Activated CD4-positive, alpha-beta memory T cell treated with anti-CD3 and anti-CD28 coated beads, Interleukin-2, amount 10 ng/mL, durations not matched to agents 7 days and 5 days (primary cell): ENCODE results near the gene CHCHD6. TPM values are rescaled to one million over a fixed set of nuclear protein-coding genes. Genes with fewer than 3 reads are reported as not detected.

Source experiments
- CTCF ChIA-PET: fragments of 350-600 bp; sonication (Branson Sonifier 250); formaldehyde crosslinking; loops from one replicate; lab custom pipeline; 2021; ENCODE audit warnings: antibody characterized with exemption, inconsistent platforms; lab: Charles Lee
- POLR2A ChIA-PET: fragments of 350-600 bp; sonication (Branson Sonifier 250); formaldehyde crosslinking; loops from one replicate; lab custom pipeline; 2021; ENCODE audit warnings: antibody characterized with exemption; lab: Charles Lee
- DNase-seq: peaks from one replicate; pipeline ENCODE4 v3.0.0-alpha.2; 2020
- H3K27ac Mint-ChIP-seq: one replicate; pipeline ENCODE4 v1.8.0; 2021; ENCODE audit warnings: mild to moderate bottlenecking, mixed read lengths
- H3K27me3 Mint-ChIP-seq: one replicate; pipeline ENCODE4 v1.8.0; 2021; ENCODE audit warnings: mixed read lengths
- H3K36me3 Mint-ChIP-seq: one replicate; pipeline ENCODE4 v1.8.0; 2021; ENCODE audit warnings: low read depth, mixed read lengths
- H3K4me1 Mint-ChIP-seq: one replicate; pipeline ENCODE4 v1.8.0; 2021; ENCODE audit warnings: mixed read lengths
- H3K4me3 Mint-ChIP-seq: one replicate; pipeline ENCODE4 v1.8.0; 2021; ENCODE audit warnings: mild to moderate bottlenecking, mixed read lengths
- H3K9me3 Mint-ChIP-seq: one replicate; pipeline ENCODE4 v1.8.0; 2021; ENCODE audit warnings: mixed read lengths
- total RNA-seq, 2 experiments: library from RNA; stranded (reverse); gene quantifications; one replicate each; pipeline ENCODE4 v1.2.3, GENCODE V29; 2021

CHCHD6 gene
- total RNA-seq, 2 experiments from 2014 or later = 4.0 to 4.1 TPM

DNA sequence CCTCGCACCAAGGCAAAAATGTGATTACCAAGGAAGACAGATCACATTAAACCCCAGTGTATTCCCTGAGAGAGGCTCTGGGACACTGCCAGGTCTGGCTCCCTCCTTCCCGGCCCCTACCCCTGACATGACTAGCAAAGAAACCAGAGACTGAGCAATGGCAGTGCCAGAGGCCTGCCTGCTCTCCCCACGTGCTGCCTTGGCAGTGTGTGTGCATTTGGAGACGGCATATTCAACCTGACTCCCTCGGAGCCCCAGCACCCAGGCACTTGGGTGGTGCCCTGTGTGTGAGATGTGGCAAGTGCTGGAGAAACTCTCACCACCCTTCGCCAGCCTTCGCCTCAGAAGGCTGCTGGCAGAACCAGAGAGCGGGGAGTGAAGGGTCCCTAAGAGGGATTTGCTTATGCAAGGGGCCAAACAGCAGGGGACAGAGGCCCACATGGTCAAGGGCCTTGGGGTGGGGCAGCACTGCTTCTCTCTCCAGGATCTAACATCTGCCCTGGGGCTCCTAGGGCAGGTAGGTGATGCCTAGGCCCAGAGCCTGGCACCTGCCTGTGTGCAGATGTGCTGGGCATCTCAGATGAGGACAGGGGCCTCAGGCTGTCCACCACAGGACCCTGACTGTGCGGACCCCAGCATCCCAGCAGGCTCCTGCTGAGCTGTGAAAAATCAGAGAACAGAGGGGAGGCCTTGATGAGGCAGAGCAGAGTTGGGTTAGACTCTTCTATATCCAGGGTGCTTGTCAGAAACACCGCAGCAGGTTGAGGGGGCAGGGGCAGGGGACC, 255.3 kb downstream of the CHCHD6 start:
- CTCF ChIA-PET = no interaction called here
- H3K4me3 Mint-ChIP-seq = no peak overlapping the region
- no peak for DNase-seq
- H3K27ac Mint-ChIP-seq = no peak overlapping the region
- no peaks in the 10 kb centered on the region for H3K4me1 Mint-ChIP-seq
- POLR2A ChIA-PET = no interaction called here
- no peaks in the 10 kb centered on the region for H3K36me3 Mint-ChIP-seq
- H3K9me3 Mint-ChIP-seq = no peaks in the 10 kb centered on the region
- no peaks in the 10 kb centered on the region for H3K27me3 Mint-ChIP-seq

GRCh38 chr3:126959921-126960603, 256.0 kb downstream of the CHCHD6 start:
- Mint-ChIP-seq H3K27me3 (no peaks in the 10 kb centered on the region), H3K36me3 (no peaks in the 10 kb centered on the region), H3K4me3 (no peak overlapping the region), H3K27ac (no peak overlapping the region), H3K4me1 (no peaks in the 10 kb centered on the region), H3K9me3 (no peaks in the 10 kb centered on the region)
- CTCF ChIA-PET = no interaction called here
- POLR2A ChIA-PET = no interaction called here
- DNase-seq = no peak

DNA sequence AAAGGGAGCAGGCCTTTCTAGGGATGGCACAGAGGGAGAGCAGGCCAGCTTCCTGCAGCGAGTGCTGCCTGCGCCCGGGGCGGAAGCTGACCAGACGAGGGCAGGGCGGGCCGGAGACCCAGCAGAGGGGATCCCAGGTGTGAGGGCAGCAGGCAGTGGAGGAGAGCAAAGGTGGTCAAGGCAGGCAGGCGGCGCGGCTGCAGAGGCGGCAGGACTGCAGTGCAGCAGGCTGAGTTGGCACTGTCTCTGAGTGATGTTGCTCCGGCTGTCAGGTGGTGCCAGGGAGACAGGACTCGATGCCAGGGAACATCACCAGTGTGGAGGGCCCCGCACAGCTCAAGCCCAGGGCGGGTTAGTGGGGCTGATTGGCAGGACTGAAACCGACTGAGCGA, 256.6 kb downstream of the CHCHD6 start:
- H3K36me3 Mint-ChIP-seq = no peaks in the 10 kb centered on the region
- no peak for DNase-seq
- no peaks in the 10 kb centered on the region for H3K27me3 Mint-ChIP-seq
- no peak overlapping the region for H3K4me3 Mint-ChIP-seq
- H3K27ac Mint-ChIP-seq = no peak overlapping the region
- CTCF ChIA-PET = no interaction called here
- POLR2A ChIA-PET = no interaction called here
- H3K9me3 Mint-ChIP-seq = no peaks in the 10 kb centered on the region
- no peaks in the 10 kb centered on the region for H3K4me1 Mint-ChIP-seq

GRCh38 chr3:126961191-126961790, 257.3 kb downstream of the CHCHD6 start:
- no peak for DNase-seq
- H3K9me3 Mint-ChIP-seq = no peaks in the 10 kb centered on the region
- POLR2A ChIA-PET = no interaction called here
- no peak overlapping the region for H3K4me3 Mint-ChIP-seq
- H3K36me3 Mint-ChIP-seq = no peaks in the 10 kb centered on the region
- CTCF ChIA-PET = no interaction called here
- peaks cover 2% of the 10 kb centered on the region for H3K4me1 Mint-ChIP-seq
- no peaks in the 10 kb centered on the region for H3K27me3 Mint-ChIP-seq
- H3K27ac Mint-ChIP-seq = no peak overlapping the region

DNA sequence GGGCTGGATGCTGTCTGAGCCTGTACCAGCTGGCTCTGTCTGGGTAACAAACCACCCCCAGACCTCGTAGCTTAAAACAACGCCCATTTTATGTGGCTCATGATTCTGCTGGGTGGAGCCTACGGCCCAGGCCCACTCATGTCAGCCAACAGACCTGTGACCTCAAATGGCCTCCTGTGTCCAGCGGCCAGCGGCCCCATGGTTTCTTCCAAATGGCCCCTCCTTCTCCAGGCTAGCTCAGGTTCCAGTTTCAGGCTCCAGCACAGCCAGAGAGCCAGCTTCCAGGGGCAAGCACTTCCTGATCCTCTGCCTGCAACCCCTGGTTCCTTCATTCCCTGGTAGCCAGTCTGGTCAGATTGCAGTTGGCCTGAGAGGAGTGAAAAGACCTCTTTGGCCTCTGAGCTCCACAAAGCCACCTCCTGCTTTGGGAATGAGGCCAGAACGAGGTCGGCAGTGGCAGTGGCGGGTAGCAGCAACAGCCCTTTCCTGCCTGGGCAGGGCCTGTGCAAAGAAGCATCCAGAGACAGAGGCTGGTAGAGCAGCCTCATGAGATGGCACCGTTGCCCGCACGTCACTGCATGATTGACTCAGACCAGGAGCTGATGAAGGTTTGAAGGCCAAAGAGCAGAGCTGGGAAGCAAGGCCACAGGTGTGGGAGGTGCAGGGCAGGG, 257.9 kb downstream of the CHCHD6 start:
- ChIA-PET CTCF (no interaction called here), POLR2A (no interaction called here)
- H3K4me1 Mint-ChIP-seq = peaks cover 2% of the 10 kb centered on the region
- H3K27me3 Mint-ChIP-seq = no peaks in the 10 kb centered on the region
- DNase-seq = no peak
- no peak overlapping the region for H3K27ac Mint-ChIP-seq
- H3K36me3 Mint-ChIP-seq = no peaks in the 10 kb centered on the region
- H3K9me3 Mint-ChIP-seq = no peaks in the 10 kb centered on the region
- no peak overlapping the region for H3K4me3 Mint-ChIP-seq

DNA sequence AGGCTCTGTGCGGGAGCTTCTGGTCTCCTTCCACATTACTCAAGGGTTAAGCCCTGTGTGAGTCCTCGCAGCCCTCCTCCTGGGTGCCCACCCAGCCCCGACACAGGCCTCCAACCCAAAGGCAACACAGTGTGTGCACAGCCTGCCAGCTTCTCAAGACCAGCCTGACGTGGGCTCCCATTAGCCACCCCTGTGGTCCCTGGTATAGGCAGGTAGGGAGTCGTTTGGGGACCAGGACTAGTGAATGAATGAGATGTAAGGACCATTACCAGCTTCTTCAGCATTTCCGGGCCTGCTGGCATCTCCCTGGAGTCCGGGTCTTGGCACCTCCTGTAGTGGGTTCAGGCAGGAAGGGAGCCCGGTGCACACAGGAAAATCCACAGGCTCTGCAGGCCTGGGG, 258.7 kb downstream of the CHCHD6 start:
- Mint-ChIP-seq H3K4me3 (no peak overlapping the region), H3K27ac (no peak overlapping the region), H3K9me3 (no peaks in the 10 kb centered on the region), H3K4me1 (peaks cover 2% of the 10 kb centered on the region), H3K36me3 (no peaks in the 10 kb centered on the region), H3K27me3 (no peaks in the 10 kb centered on the region)
- ChIA-PET CTCF (no interaction called here), POLR2A (no interaction called here)
- no peak for DNase-seq

DNA sequence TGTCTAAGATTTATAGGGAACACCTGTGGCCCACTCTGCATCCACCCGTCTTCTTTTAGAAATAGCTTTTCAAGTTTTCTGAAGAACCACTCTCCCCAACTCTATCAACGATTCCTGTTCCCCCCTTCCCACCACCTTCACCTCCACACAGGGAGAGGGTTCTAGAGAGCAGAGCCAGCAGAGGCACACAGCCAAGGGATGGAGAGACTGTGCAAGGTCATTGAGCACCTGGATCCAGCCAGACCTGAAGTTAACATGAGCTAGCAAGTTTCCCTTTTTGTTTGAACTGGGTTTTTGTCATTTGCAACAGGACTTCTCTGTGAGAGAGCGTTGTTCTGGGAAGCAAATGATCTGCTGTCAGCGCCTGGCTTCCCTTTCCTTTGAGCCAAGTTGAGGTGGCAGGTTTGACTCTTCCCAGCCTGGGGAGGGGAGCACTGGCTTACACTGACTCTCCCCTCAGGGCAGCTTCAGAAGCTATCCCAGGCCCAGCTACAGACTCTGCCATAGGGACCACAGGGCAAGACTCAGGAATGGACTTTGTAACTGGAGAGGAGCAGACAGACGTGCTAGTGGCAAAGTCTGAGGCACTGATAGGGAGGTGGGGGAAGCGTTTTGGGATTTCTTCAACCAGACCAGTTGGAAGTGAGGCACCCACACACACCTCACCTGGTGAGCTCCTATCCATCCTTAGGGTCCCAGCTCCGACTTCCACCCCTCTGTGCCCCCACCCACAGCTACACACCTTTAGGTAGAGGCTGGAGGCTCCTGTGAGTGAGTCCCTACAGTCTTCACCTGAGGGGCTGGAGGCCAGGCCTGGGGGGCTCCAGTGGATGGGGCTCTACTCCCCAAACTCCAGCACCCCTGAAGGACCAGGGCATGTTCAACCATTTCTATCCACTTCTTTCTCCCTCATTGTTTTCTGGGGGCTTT, 259.5 kb downstream of the CHCHD6 start:
- POLR2A ChIA-PET = no interaction called here
- CTCF ChIA-PET = no interaction called here
- Mint-ChIP-seq H3K9me3 (no peaks in the 10 kb centered on the region), H3K36me3 (no peaks in the 10 kb centered on the region), H3K4me1 (peaks cover 2% of the 10 kb centered on the region), H3K27ac (no peak overlapping the region), H3K27me3 (no peaks in the 10 kb centered on the region), H3K4me3 (no peak overlapping the region)
- DNase-seq = no peak

GRCh38 chr3:126964261-126964660, 260.2 kb downstream of the CHCHD6 start:
- ChIA-PET POLR2A (no interaction called here), CTCF (no interaction called here)
- Mint-ChIP-seq H3K36me3 (no peaks in the 10 kb centered on the region), H3K4me3 (no peak overlapping the region), H3K27ac (no peak overlapping the region), H3K4me1 (peaks cover 2% of the 10 kb centered on the region), H3K27me3 (no peaks in the 10 kb centered on the region), H3K9me3 (no peaks in the 10 kb centered on the region)
- no peak for DNase-seq

DNA sequence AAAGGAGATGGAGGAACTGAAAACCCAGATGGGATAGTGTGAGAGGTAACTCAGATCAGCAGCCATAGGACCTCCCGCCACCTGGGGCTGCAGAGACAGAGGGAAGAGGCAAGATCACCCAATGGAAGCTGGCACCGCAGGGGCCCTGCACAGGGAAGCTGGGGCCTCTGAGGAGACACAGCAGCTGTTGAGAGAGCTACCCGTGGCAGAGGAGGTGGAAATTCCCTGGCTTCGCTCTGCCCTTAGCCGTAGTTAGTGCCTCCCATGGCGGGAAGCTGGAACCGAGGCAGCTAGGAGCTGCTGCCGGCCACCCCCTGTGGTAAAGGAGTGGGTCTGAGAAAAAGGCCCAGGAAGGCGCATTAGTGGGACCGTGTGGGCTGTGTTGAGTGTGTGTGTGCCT, 260.9 kb downstream of the CHCHD6 start:
- H3K9me3 Mint-ChIP-seq = no peaks in the 10 kb centered on the region
- DNase-seq = no peak
- no peak overlapping the region for H3K4me3 Mint-ChIP-seq
- no peak overlapping the region for H3K27ac Mint-ChIP-seq
- H3K27me3 Mint-ChIP-seq = no peaks in the 10 kb centered on the region
- ChIA-PET POLR2A (no interaction called here), CTCF (no interaction called here)
- H3K36me3 Mint-ChIP-seq = no peaks in the 10 kb centered on the region
- peaks cover 2% of the 10 kb centered on the region for H3K4me1 Mint-ChIP-seq

GRCh38 chr3:126965526-126966080, 261.6 kb downstream of the CHCHD6 start:
- Mint-ChIP-seq H3K36me3 (no peaks in the 10 kb centered on the region), H3K27me3 (peaks cover 6% of the 10 kb centered on the region), H3K9me3 (no peaks in the 10 kb centered on the region), H3K27ac (no peak overlapping the region), H3K4me1 (peaks cover 2% of the 10 kb centered on the region), H3K4me3 (no peak overlapping the region)
- ChIA-PET CTCF (no interaction called here), POLR2A (no interaction called here)
- DNase-seq = no peak

DNA sequence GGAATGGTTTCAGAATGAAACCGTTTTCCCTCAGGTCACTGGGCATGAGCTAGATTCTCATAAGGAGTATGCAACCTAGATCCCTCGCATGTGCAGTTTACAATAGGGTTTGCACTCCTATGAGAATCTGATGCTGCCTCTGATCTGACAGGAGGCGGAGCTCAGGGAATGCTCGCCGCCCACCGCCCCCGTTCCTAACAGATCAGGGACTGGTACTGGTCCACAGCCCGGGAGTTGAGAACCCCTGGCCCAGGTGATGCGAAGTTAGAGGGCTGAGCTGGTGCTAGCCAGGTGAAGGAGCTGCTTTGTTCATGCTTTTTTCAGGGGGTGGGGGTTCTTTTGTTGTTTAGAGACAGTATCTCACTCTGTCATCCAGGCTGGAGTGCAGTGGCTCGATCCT, 263.3 kb downstream of the CHCHD6 start:
- Mint-ChIP-seq H3K4me3 (no peak overlapping the region), H3K4me1 (peaks cover 2% of the 10 kb centered on the region), H3K9me3 (no peaks in the 10 kb centered on the region), H3K27ac (no peak overlapping the region), H3K36me3 (no peaks in the 10 kb centered on the region), H3K27me3 (peaks cover 7% of the 10 kb centered on the region)
- CTCF ChIA-PET = interaction anchor here (0.9 kb wide), 1 partner anchor 15 kb away, joined by 4 read pairs; the partner anchor contains the start of gene PLXNA1
- POLR2A ChIA-PET = no interaction called here
- no peak for DNase-seq
